HL-60 (cell line): ENCODE measurements around the gene FCHSD2.

Experiments used
- POLR2AphosphoS5 ChIP-seq: IDR thresholded peaks from 2 replicates; pipeline ENCODE4 v1.6.1; 2012; ENCODE audit warnings: low read depth
- TF ChIP-seq, protein P1 (sequence below): IDR thresholded peaks from one replicate; pipeline ENCODE4 v1.5.1; 2011; ENCODE audit warnings: low read length, control low read depth, inconsistent platforms; ENCODE audit not compliant: insufficient read depth

DNA sequence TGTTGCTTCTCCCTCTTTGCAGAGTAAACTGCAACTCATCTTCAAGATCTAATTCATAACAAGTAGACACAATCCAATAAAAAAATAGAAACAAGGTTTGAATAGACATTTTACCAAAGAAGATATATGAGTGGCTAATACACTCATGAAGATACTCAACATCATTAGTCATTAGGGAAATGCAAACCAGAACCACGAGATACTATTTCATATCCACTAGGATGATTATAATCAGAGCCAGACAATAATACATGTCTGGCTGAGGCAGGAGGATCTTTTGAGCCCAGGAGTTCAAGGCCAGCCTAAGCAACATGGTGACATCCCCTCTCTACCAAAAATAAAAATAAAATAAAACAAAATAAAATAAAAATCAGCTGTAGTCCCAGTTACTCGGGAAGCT lies 242.9 kb downstream of the FCHSD2 start:
- TF ChIP-seq, protein P1, sequence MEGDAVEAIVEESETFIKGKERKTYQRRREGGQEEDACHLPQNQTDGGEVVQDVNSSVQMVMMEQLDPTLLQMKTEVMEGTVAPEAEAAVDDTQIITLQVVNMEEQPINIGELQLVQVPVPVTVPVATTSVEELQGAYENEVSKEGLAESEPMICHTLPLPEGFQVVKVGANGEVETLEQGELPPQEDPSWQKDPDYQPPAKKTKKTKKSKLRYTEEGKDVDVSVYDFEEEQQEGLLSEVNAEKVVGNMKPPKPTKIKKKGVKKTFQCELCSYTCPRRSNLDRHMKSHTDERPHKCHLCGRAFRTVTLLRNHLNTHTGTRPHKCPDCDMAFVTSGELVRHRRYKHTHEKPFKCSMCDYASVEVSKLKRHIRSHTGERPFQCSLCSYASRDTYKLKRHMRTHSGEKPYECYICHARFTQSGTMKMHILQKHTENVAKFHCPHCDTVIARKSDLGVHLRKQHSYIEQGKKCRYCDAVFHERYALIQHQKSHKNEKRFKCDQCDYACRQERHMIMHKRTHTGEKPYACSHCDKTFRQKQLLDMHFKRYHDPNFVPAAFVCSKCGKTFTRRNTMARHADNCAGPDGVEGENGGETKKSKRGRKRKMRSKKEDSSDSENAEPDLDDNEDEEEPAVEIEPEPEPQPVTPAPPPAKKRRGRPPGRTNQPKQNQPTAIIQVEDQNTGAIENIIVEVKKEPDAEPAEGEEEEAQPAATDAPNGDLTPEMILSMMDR, result no peak
- TF ChIP-seq POLR2AphosphoS5, result no peak
